Aorta (tissue), 5 donors: ENCODE measurements around the gene MYL7. TPM values are rescaled to one million over a fixed set of nuclear protein-coding genes. Genes with fewer than 3 reads are reported as not detected.
"Not testable (repeated sequence)": the region's sequence is repeated elsewhere in the genome, so short reads cannot be mapped to it uniquely, and the experiment has no call there.

Source experiments
- ATAC-seq: fragments of 200-7000 bp; cut with Tn5 transposase; one replicate; pipeline ENCODE4 v1.9.1; 2022; ENCODE audit warnings: moderate library complexity; ENCODE audit not compliant: low FRiP score
- DNase-seq, 2 donors: peaks; one replicate each; pipeline ENCODE4 v3.0.0-alpha.2; 2020
- H3K27ac ChIP-seq, 2 donors: one replicate each; pipeline ENCODE4 v1.5.1; 2013; ENCODE audit warnings: low read length in 2 of 2, mild to moderate bottlenecking in 2 of 2, moderate library complexity in 2 of 2, control low read depth in 1 of 2, inconsistent platforms in 1 of 2, low read depth in 1 of 2
- H3K27me3 ChIP-seq, 2 donors: one replicate each; pipeline ENCODE4 v1.6.1; 2013; ENCODE audit warnings: control low read depth in 1 of 2, low read length in 1 of 2, mild to moderate bottlenecking in 1 of 2, moderate library complexity in 1 of 2; ENCODE audit not compliant: insufficient read depth in 2 of 2, control insufficient read depth in 1 of 2
- H3K36me3 ChIP-seq, 2 donors: one replicate each; pipeline ENCODE4 v1.6.1; 2013; ENCODE audit warnings: control low read depth in 1 of 2, low read length in 1 of 2, mild to moderate bottlenecking in 1 of 2; ENCODE audit not compliant: insufficient read depth in 2 of 2, control insufficient read depth in 1 of 2
- H3K4me1 ChIP-seq, 2 donors: one replicate each; pipeline ENCODE4 v1.6.1; 2013; ENCODE audit warnings: low read length in 2 of 2, control low read depth in 1 of 2, mild to moderate bottlenecking in 1 of 2, moderate library complexity in 1 of 2; ENCODE audit not compliant: insufficient read depth in 2 of 2, control insufficient read depth in 1 of 2
- H3K4me3 ChIP-seq, 2 donors: one replicate each; pipeline ENCODE4 v1.5.1; 2013; ENCODE audit warnings: low read length in 2 of 2, control low read depth in 1 of 2, mild to moderate bottlenecking in 1 of 2
- H3K9me3 ChIP-seq: one replicate; pipeline ENCODE4 v1.6.1; 2013; ENCODE audit warnings: mild to moderate bottlenecking, low read length; ENCODE audit not compliant: control insufficient read depth
- WGBS, 2 donors: extraction: QIAGEN DNeasy Blood & Tissue Kit; methylation state at CpG; one replicate each; pipeline ENCODE4 v1.1.7; 2013; 5-methylcytosine and 5-hydroxymethylcytosine counted together
- intact Hi-C, 2 donors: fragments of 100-400 bp; cut with DNase I; formaldehyde crosslinking; loops; one replicate each; pipeline versions ENCODE4 v1.14.2 to v1.15.0; 2022
- polyA plus RNA-seq, 2 donors: library from polyadenylated mRNA; stranded (reverse); fragments of 200-250 nt; gene quantifications; one replicate each; pipeline ENCODE4 v1.2.3, GENCODE V29; 2013
- total RNA-seq, 2 donors: library from RNA; stranded (reverse); fragmentation: NEBNext Ultra II Directional; extraction: Animal tissue kit (Norgen Biotek cat#: 25700); gene quantifications; one replicate each; pipeline ENCODE4 v1.2.1, GENCODE V29; 2021
- donor health status: healthy with polysubstance abuse.
- donor health status: Bipolar disorder and iron deficiency.
- donor health status: DM: no; HTN: no; CAD: no.
- donor health status: DM: no; HTN: no; CAD: no.
- donor health status: DM: yes; HTN: yes; CAD: no.

MYL7 gene
- total and polyA plus RNA-seq, 4 donors = 2.6 to 4.1 TPM; not detected in 2

GRCh38 chr7:44173911-44174693, 33.0 kb upstream of the MYL7 start:
- ATAC-seq (no peak), DNase-seq (peak in 1 of 2 donors; percentile 9)
- Histone ChIP-seq H3K4me3 (no peak overlapping the region), H3K9me3 (no peaks in the 10 kb centered on the region), H3K36me3 (no peaks in the 10 kb centered on the region), H3K27ac (no peak overlapping the region), H3K4me1 (no peaks in the 10 kb centered on the region), H3K27me3 (no peaks in the 10 kb centered on the region)
- 33 to 49% methylated on average over 3 of the region's 3 CpGs for WGBS, 2 donors
- intact Hi-C loops = no loop called here

GRCh38 chr7:44172803-44173424, 31.8 kb upstream of the MYL7 start:
- no peaks in the 10 kb centered on the region for H3K4me1 ChIP-seq
- H3K36me3 ChIP-seq = no peaks in the 10 kb centered on the region
- ATAC-seq = no peak
- no peak overlapping the region for H3K27ac ChIP-seq
- intact Hi-C loops = no loop called here
- H3K27me3 ChIP-seq = no peaks in the 10 kb centered on the region
- no peak overlapping the region for H3K4me3 ChIP-seq
- no peak for DNase-seq
- WGBS, 2 donors = 79 to 84% methylated on average over 6 of the region's 6 CpGs
- no peaks in the 10 kb centered on the region for H3K9me3 ChIP-seq

- no peak for ATAC-seq
- peak in 1 of 2 donors; percentile 13 for DNase-seq
Observed at GRCh38 chr7:44172352-44172751, 31.2 kb upstream of the MYL7 start.

GRCh38 chr7:44171901-44172300, 30.8 kb upstream of the MYL7 start:
- H3K27ac ChIP-seq, H3K27me3 ChIP-seq, H3K36me3 ChIP-seq, H3K4me3 ChIP-seq, intact Hi-C loops, H3K9me3 ChIP-seq, H3K4me1 ChIP-seq, ATAC-seq: not testable (repeated sequence)
- WGBS, 2 donors = 93 to 94% methylated on average over 9 of the region's 9 CpGs
- DNase-seq = peak in 1 of 2 donors; percentile 26

More at GRCh38 chr7:44172352-44172751, 31.2 kb upstream of the MYL7 start:
- intact Hi-C loops = no loop called here
- Histone ChIP-seq H3K36me3 (no peaks in the 10 kb centered on the region), H3K27me3 (no peaks in the 10 kb centered on the region), H3K4me3 (no peak overlapping the region), H3K4me1 (no peaks in the 10 kb centered on the region), H3K9me3 (no peaks in the 10 kb centered on the region), H3K27ac (no peak overlapping the region)

- Histone ChIP-seq H3K27me3 (no peaks in the 10 kb centered on the region), H3K9me3 (no peaks in the 10 kb centered on the region), H3K4me3 (no peak overlapping the region), H3K36me3 (no peaks in the 10 kb centered on the region), H3K27ac (no peak overlapping the region), H3K4me1 (no peaks in the 10 kb centered on the region)
- DNase-seq (no peak), ATAC-seq (no peak)
- intact Hi-C loops = no loop called here
Observed at GRCh38 chr7:44167920-44168319, 26.8 kb upstream of the MYL7 start.

- 43 to 46% methylated on average over 1 of the region's 1 CpG for WGBS, 2 donors
- no peaks in the 10 kb centered on the region for H3K36me3 ChIP-seq
Observed at GRCh38 chr7:44163591-44163990, 22.5 kb upstream of the MYL7 start.

GRCh38 chr7:44162785-44163395, 21.8 kb upstream of the MYL7 start:
- peak in 1 of 2 donors; percentile 23 for DNase-seq
- Histone ChIP-seq H3K4me3 (no peak overlapping the region), H3K9me3 (no peaks in the 10 kb centered on the region), H3K36me3 (no peaks in the 10 kb centered on the region), H3K4me1 (no peaks in the 10 kb centered on the region), H3K27ac (no peak overlapping the region), H3K27me3 (no peaks in the 10 kb centered on the region)
- ATAC-seq = no peak
- 61 to 62% methylated on average over 1 of the region's 1 CpG for WGBS, 2 donors
- intact Hi-C loops = no loop called here

More at GRCh38 chr7:44163591-44163990, 22.5 kb upstream of the MYL7 start:
- H3K4me1 ChIP-seq = no peaks in the 10 kb centered on the region
- DNase-seq (no peak), ATAC-seq (no peak)
- intact Hi-C loops = no loop called here
- no peak overlapping the region for H3K27ac ChIP-seq
- no peak overlapping the region for H3K4me3 ChIP-seq
- no peaks in the 10 kb centered on the region for H3K9me3 ChIP-seq
- H3K27me3 ChIP-seq = no peaks in the 10 kb centered on the region

- Histone ChIP-seq H3K27me3 (no peaks in the 10 kb centered on the region), H3K27ac (no peak overlapping the region), H3K36me3 (no peaks in the 10 kb centered on the region), H3K4me1 (no peaks in the 10 kb centered on the region), H3K9me3 (no peaks in the 10 kb centered on the region), H3K4me3 (no peak overlapping the region)
- WGBS, 2 donors = 80 to 89% methylated on average over 4 of the region's 4 CpGs
- intact Hi-C loops = no loop called here
- DNase-seq (peak in 1 of 2 donors; percentile 44), ATAC-seq (no peak)
Observed at GRCh38 chr7:44162179-44162578, 21.0 kb upstream of the MYL7 start.

GRCh38 chr7:44161371-44161770, 20.2 kb upstream of the MYL7 start:
- Histone ChIP-seq H3K4me3 (no peak overlapping the region), H3K36me3 (no peaks in the 10 kb centered on the region), H3K4me1 (no peaks in the 10 kb centered on the region), H3K9me3 (no peaks in the 10 kb centered on the region), H3K27ac (no peak overlapping the region), H3K27me3 (no peaks in the 10 kb centered on the region)
- DNase-seq = peak in 1 of 2 donors; percentile 10
- 98% methylated on average over 2 of the region's 2 CpGs for WGBS, 2 donors
- intact Hi-C loops = no loop called here
- ATAC-seq = no peak
